NT2/D1 (cell line): ENCODE data around the gene TAS1R3.

Experiments used
- YY1 ChIP-seq: IDR thresholded peaks from 2 replicates; pipeline ENCODE4 v1.6.1; 2011; ENCODE audit not compliant: insufficient read length, insufficient read depth
- ZNF274 ChIP-seq: IDR thresholded peaks from 2 replicates; pipeline ENCODE4 v1.6.1; 2011; ENCODE audit warnings: mild to moderate bottlenecking, low read depth, low read length

DNA sequence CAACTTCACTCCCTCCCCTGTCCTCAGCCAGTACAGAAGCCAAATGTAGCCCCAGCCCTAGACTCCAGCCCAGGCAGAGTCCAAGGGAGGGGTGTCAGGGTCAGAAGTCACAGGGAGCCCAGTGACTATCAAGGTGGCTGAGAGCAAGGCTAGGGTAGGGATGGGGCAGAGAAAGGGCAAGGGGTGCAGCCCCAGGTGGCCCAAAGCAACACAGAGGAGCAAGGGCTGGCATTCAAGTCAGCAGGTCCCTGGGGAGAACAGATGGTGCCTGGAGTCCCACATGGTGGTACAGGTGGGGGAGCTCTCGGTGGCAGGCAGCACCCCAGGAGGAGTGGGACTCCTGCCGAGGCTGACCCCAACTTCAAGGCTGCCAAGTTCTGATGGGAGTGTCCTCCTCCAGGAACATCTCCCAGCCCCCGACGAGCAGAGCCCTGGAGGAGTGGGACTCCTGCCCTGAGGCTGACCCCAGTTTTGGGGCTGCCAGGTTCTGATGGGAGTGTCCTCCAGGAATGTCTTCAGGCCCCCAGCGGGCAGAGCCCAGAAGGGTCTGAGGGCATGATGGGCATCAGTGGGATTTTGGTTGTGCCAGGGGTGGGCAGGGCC lies 21.8 kb downstream of the TAS1R3 start:
- TF ChIP-seq YY1, result no peak
- TF ChIP-seq ZNF274, result no peak
